ENCODE data around the gene ARHGAP30. TPM values are rescaled to one million over a fixed set of nuclear protein-coding genes. Genes with fewer than 3 reads are reported as not detected.
"Not testable (repeated sequence)": the region's sequence is repeated elsewhere in the genome, so short reads cannot be mapped to it uniquely, and the experiment has no call there.

The ARHGAP30 gene
- total RNA-seq, 1 donor from 2014 or later: 63.7 TPM

GRCh38 chr1:161021165-161021969, 48.3 kb downstream of the ARHGAP30 start:
- DNase-seq: peak; percentile 97
- TF ChIP-seq CTCF (IDR thresholded peaks at IDR 0.05): no peak
- Histone ChIP-seq H3K9me3 (no peaks in the 10 kb centered on the region), H3K27me3 (ENCODE audit: low read depth) (no peaks in the 10 kb centered on the region), H3K36me3 (no peaks in the 10 kb centered on the region), H3K4me1 (peaks cover 37% of the 10 kb centered on the region), H3K4me3 (peak overlapping the region; percentile 91), H3K27ac (peak overlapping the region; percentile 94)
- intact Hi-C loops (cut with DNase I): no loop called here
- peak; percentile 94 to 96 for ATAC-seq

- peak; percentile 32 for TF ChIP-seq CTCF (IDR thresholded peaks at IDR 0.05)
- ATAC-seq (peak; percentile 64 to 80), DNase-seq (peak; percentile 79)
- H3K27me3 ChIP-seq (ENCODE audit: low read depth): no peaks in the 10 kb centered on the region
- intact Hi-C loops (cut with DNase I): no loop called here
- H3K9me3 ChIP-seq: no peaks in the 10 kb centered on the region
- H3K4me3 ChIP-seq: peak within 1 kb of the TSS; percentile 91
- H3K4me1 ChIP-seq: peaks cover 42% of the 10 kb centered on the region
- peak within 1 kb of the TSS; percentile 94 for H3K27ac ChIP-seq
- no peaks in the 10 kb centered on the region for H3K36me3 ChIP-seq
These were observed 49.1 kb downstream of the ARHGAP30 start, which contains the start of gene F11R for GRCh38 chr1:161020509-161021164. TSS of gene F11R (minus strand) at chr1:161021152. CDS start at chr1:161021073, 79 bp downstream.

GRCh38 chr1:161019751-161020495, 49.8 kb downstream of the ARHGAP30 start:
- H3K4me1 ChIP-seq: peaks cover 50% of the 10 kb centered on the region
- peak overlapping the region; percentile 91 for H3K4me3 ChIP-seq
- H3K27ac ChIP-seq: peak overlapping the region; percentile 94
- H3K9me3 ChIP-seq: no peaks in the 10 kb centered on the region
- ATAC-seq: peak; percentile 1 to 2
- H3K36me3 ChIP-seq: no peaks in the 10 kb centered on the region
- no peaks in the 10 kb centered on the region for H3K27me3 ChIP-seq (ENCODE audit: low read depth)
- intact Hi-C loops (cut with DNase I): no loop called here
- TF ChIP-seq CTCF (IDR thresholded peaks at IDR 0.05): no peak
- DNase-seq: no peak

- ATAC-seq: not testable (repeated sequence)
These were observed 50.5 kb downstream of the ARHGAP30 start for GRCh38 chr1:161019111-161019660.

GRCh38 chr1:161018631-161018930, 51.1 kb downstream of the ARHGAP30 start:
- no peaks in the 10 kb centered on the region for H3K36me3 ChIP-seq
- no peaks in the 10 kb centered on the region for H3K27me3 ChIP-seq (ENCODE audit: low read depth)
- TF ChIP-seq CTCF (IDR thresholded peaks at IDR 0.05): no peak
- peak overlapping the region; percentile 94 for H3K27ac ChIP-seq
- H3K4me1 ChIP-seq: peaks cover 63% of the 10 kb centered on the region
- ATAC-seq: no peak
- H3K4me3 ChIP-seq: peak overlapping the region; percentile 91
- no peak for DNase-seq
- intact Hi-C loops (cut with DNase I): no loop called here
- no peaks in the 10 kb centered on the region for H3K9me3 ChIP-seq

More at GRCh38 chr1:161019111-161019660, 50.5 kb downstream of the ARHGAP30 start:
- Histone ChIP-seq H3K27ac (peak overlapping the region; percentile 94), H3K4me1 (peaks cover 57% of the 10 kb centered on the region), H3K4me3 (peak overlapping the region; percentile 91)
- H3K27me3 ChIP-seq (ENCODE audit: low read depth); H3K9me3 ChIP-seq; intact Hi-C loops (cut with DNase I); H3K36me3 ChIP-seq; DNase-seq: not testable (repeated sequence)

Measured in lower lobe of right lung (tissue), 2 donors.